Transverse colon (tissue), 4 donors: ENCODE measurements around the gene KLF2.

ENCODE experiments used
- EP300 ChIP-seq: sonication (generic); formaldehyde crosslinking; IDR thresholded peaks from one replicate; pipeline ENCODE4 v1.6.1; 2017; ENCODE audit warnings: antibody characterized with exemption, low read depth
- POLR2A ChIP-seq: fragments of 450-650 bp; IDR thresholded peaks from one replicate; pipeline ENCODE4 v1.6.1; 2016; ENCODE audit warnings: antibody characterized with exemption, mild to moderate bottlenecking, moderate library complexity
- POLR2AphosphoS5 ChIP-seq, 3 donors: sonication (generic); formaldehyde crosslinking; IDR thresholded peaks; one replicate each; pipeline ENCODE4 v1.6.1; 2016; ENCODE audit warnings: antibody characterized with exemption in 3 of 3
- TF ChIP-seq, protein P1 (sequence below), 5 experiments: fragments of 200-600 bp in 3 of 5; fragments of 450-650 bp in 2 of 5; sonication (generic) in 3 of 5; IDR thresholded peaks; 1 replicate in 2 of 5; 2 replicates in 3 of 5; pipeline ENCODE4 v1.5.1; 2016 to 2017; ENCODE audit warnings: antibody characterized with exemption in 5 of 5, inconsistent platforms in 3 of 5, mild to moderate bottlenecking in 2 of 5, moderate library complexity in 1 of 5

DNA sequence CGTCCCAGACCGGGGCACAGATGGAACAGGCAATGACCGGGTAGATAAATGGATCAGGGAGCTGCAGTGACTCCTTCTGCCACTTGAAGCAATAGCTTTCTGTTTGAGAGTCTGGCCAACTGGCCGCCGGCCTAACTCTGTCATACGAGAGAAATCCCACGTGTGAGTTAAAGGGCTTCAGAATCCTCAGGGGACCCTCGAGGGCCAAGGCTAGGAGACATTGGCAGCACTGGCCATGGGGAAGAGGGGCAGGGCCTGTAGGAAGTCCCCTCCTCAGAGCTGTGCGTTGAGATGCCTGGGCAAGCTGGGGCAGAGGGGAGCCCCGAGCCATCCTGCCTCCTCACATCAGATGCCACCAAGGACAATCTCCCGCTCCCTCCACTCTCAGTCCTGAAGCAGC, 51.6 kb downstream of the KLF2 start:
- TF ChIP-seq, protein P1, sequence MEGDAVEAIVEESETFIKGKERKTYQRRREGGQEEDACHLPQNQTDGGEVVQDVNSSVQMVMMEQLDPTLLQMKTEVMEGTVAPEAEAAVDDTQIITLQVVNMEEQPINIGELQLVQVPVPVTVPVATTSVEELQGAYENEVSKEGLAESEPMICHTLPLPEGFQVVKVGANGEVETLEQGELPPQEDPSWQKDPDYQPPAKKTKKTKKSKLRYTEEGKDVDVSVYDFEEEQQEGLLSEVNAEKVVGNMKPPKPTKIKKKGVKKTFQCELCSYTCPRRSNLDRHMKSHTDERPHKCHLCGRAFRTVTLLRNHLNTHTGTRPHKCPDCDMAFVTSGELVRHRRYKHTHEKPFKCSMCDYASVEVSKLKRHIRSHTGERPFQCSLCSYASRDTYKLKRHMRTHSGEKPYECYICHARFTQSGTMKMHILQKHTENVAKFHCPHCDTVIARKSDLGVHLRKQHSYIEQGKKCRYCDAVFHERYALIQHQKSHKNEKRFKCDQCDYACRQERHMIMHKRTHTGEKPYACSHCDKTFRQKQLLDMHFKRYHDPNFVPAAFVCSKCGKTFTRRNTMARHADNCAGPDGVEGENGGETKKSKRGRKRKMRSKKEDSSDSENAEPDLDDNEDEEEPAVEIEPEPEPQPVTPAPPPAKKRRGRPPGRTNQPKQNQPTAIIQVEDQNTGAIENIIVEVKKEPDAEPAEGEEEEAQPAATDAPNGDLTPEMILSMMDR (IDR thresholded peaks at IDR 0.05), result no peak
- TF ChIP-seq POLR2A (no peak), POLR2AphosphoS5 (IDR thresholded peaks at IDR 0.05) (no peak), EP300 (no peak)
